PC-3 (cell line): Measurements from ENCODE around the gene ICAM2. TPM values are rescaled to one million over a fixed set of nuclear protein-coding genes. Genes with fewer than 3 reads are reported as not detected.

Experiments
- ATAC-seq: fragments of 200-7000 bp; cut with Tn5 transposase; 2 replicates; pipeline ENCODE4 v1.9.1; 2020; ENCODE audit warnings: mild to moderate bottlenecking, moderate library complexity
- BruUV-seq: library from RNA; stranded (reverse); fragments of 400-500 nt; replicated peaks from 2 replicates; lab custom pipeline; 2021; lab: Mats Ljungman, UMichigan
- CTCF ChIA-PET: fragments of 300-600 bp; sonication (Branson Sonifier 250); formaldehyde crosslinking; loops from one replicate; lab custom pipeline; 2022; ENCODE audit warnings: antibody characterized with exemption; lab: Charles Lee
- POLR2A ChIA-PET: fragments of 300-600 bp; sonication (Branson Sonifier 250); formaldehyde crosslinking; loops from one replicate; lab custom pipeline; 2022; ENCODE audit warnings: antibody characterized with exemption; ENCODE audit not compliant: unreplicated experiment; lab: Charles Lee
- DNase-seq: peaks from one replicate; pipeline ENCODE4 v3.0.0-alpha.2; 2015
- H2AFZ ChIP-seq: fragments of 300-600 bp; sonication (generic); 2 replicates; pipeline ENCODE4 v1.6.0; 2016; ENCODE audit warnings: antibody characterized with exemption, low read length
- H3F3A ChIP-seq: fragments of 300-600 bp; sonication (generic); one replicate; pipeline ENCODE4 v1.6.0; 2017; ENCODE audit warnings: antibody characterized with exemption, low read length, control low read depth, mild to moderate bottlenecking; ENCODE audit not compliant: unreplicated experiment
- H3K27ac ChIP-seq: fragments of 300-600 bp; sonication (generic); 2 replicates; pipeline ENCODE4 v1.5.1; 2016; ENCODE audit warnings: mild to moderate bottlenecking, low read length
- H3K27me3 ChIP-seq: fragments of 300-600 bp; sonication (generic); 2 replicates; pipeline ENCODE4 v1.6.1; 2016; ENCODE audit warnings: low read length, mixed read lengths
- H3K36me3 ChIP-seq: fragments of 300-600 bp; sonication (generic); 2 replicates; pipeline ENCODE4 v1.6.1; 2016; ENCODE audit warnings: low read depth, mixed run types, low read length, mixed read lengths
- H3K4me1 ChIP-seq: fragments of 300-600 bp; sonication (generic); 2 replicates; pipeline ENCODE4 v1.5.1; 2016; ENCODE audit warnings: low read length; ENCODE audit not compliant: insufficient read depth
- H3K4me2 ChIP-seq: fragments of 300-600 bp; sonication (generic); 2 replicates; pipeline ENCODE4 v1.6.0; 2016; ENCODE audit warnings: low read length
- H3K4me3 ChIP-seq: fragments of 300-600 bp; sonication (generic); 2 replicates; pipeline ENCODE4 v1.5.1; 2016; ENCODE audit warnings: mild to moderate bottlenecking, low read length, mixed read lengths
- H3K79me2 ChIP-seq: fragments of 300-600 bp; sonication (generic); 2 replicates; pipeline ENCODE4 v1.6.1; 2017; ENCODE audit warnings: low read length, mixed read lengths
- H3K9ac ChIP-seq: fragments of 300-600 bp; sonication (generic); 2 replicates; pipeline ENCODE4 v1.6.0; 2016; ENCODE audit warnings: mild to moderate bottlenecking, low read length
- H3K9me2 ChIP-seq: fragments of 300-600 bp; sonication (generic); replicated peaks from 2 replicates; pipeline ENCODE4 v1.6.1; 2016; ENCODE audit warnings: mixed run types, low read length, mixed read lengths
- H3K9me3 ChIP-seq: fragments of 300-600 bp; sonication (generic); 2 replicates; pipeline ENCODE4 v1.6.1; 2016; ENCODE audit warnings: low read length, mixed read lengths
- H4K20me1 ChIP-seq: fragments of 300-600 bp; sonication (generic); 2 replicates; pipeline ENCODE4 v1.6.1; 2016; ENCODE audit warnings: low read length, mixed read lengths
- CTCF ChIP-seq: fragments of 300-600 bp; sonication (generic); conservative IDR thresholded peaks from 2 replicates; pipeline ENCODE4 v1.5.1; 2017; ENCODE audit warnings: antibody characterized with exemption, low read depth, mild to moderate bottlenecking, low read length
- EZH2 ChIP-seq: fragments of 300-600 bp; sonication (generic); IDR thresholded peaks from one replicate; pipeline ENCODE4 v1.6.1; 2017; ENCODE audit warnings: antibody characterized with exemption, mild to moderate bottlenecking, low read length; ENCODE audit not compliant: unreplicated experiment
- EZH2phosphoT487 ChIP-seq: fragments of 300-600 bp; sonication (generic); IDR thresholded peaks from 2 replicates; pipeline ENCODE4 v1.6.1; 2018; ENCODE audit warnings: mild to moderate bottlenecking, antibody characterized with exemption, low read length, borderline replicate concordance
- intact Hi-C: fragments of 100-400 bp; cut with micrococcal nuclease; formaldehyde crosslinking; loops from 2 replicates; pipeline ENCODE4 v1.9.0; 2023
- total RNA-seq: library from RNA; depleted of rRNA; stranded (reverse); fragments of >200 nt; gene quantifications from 2 replicates; pipeline ENCODE4 v1.2.3, GENCODE V29; 2014

ICAM2 gene
- total RNA-seq, 1 experiment from 2014 or later: not detected

GRCh38 chr17:64061178-64061898 lies 40.9 kb upstream of the ICAM2 start:
- DNase-seq (peak; percentile 80), ATAC-seq (peak; percentile 58)
- no peaks in the 10 kb centered on the region for H3K9me3 ChIP-seq
- no peak overlapping the region for H2AFZ ChIP-seq
- ChIA-PET POLR2A (interaction anchor here (0.8 kb wide), 1 partner anchor 72 kb away, joined by 3 read pairs; no protein-coding TSS in a partner anchor), CTCF (interaction anchor here (2.0 kb wide), 1 partner anchor 72 kb away, joined by 12 read pairs; no protein-coding TSS in a partner anchor)
- H3K9me2 ChIP-seq: no peaks in the 10 kb centered on the region
- H3K36me3 ChIP-seq: 0 out of 2 replicates have a peak, but pooled peaks cover 5% of the 10 kb centered on the region
- intact Hi-C loops: loop anchor here (2.0 kb wide), 1 partner anchor 13 kb away; no protein-coding TSS in a partner anchor
- H3K27me3 ChIP-seq: no peaks in the 10 kb centered on the region
- H3K4me3 ChIP-seq: no peak overlapping the region
- no peak for TF ChIP-seq EZH2
- TF ChIP-seq CTCF: no peak
- TF ChIP-seq EZH2phosphoT487: no peak
- no peaks in the 10 kb centered on the region for H4K20me1 ChIP-seq
- no TSS peak for BruUV-seq
- peaks cover 43% of the 10 kb centered on the region for H3K4me1 ChIP-seq
- H3K79me2 ChIP-seq: no peaks in the 10 kb centered on the region
- peak overlapping the region; percentile 49 for H3K27ac ChIP-seq
- H3K4me2 ChIP-seq: peak overlapping the region; percentile 2; the same call in 1 of the 2 replicates
- no peak overlapping the region for H3K9ac ChIP-seq
- no peaks in the 10 kb centered on the region for H3F3A ChIP-seq

GRCh38 chr17:64060331-64060730 lies 39.9 kb upstream of the ICAM2 start:
- ChIA-PET POLR2A (interaction anchor here (0.6 kb wide), 1 partner anchor 73 kb away, joined by 6 read pairs; no protein-coding TSS in a partner anchor), CTCF (interaction anchor here (2.0 kb wide), 1 partner anchor 73 kb away, joined by 12 read pairs; no protein-coding TSS in a partner anchor)
- no peaks in the 10 kb centered on the region for H3K9me2 ChIP-seq
- no peaks in the 10 kb centered on the region for H3F3A ChIP-seq
- no peaks in the 10 kb centered on the region for H4K20me1 ChIP-seq
- no peak overlapping the region for H3K27ac ChIP-seq
- no peaks in the 10 kb centered on the region for H3K9me3 ChIP-seq
- TF ChIP-seq EZH2phosphoT487: no peak
- TF ChIP-seq CTCF: no peak
- TF ChIP-seq EZH2: no peak
- no peak overlapping the region for H3K4me3 ChIP-seq
- ATAC-seq (no peak), DNase-seq (no peak)
- H3K36me3 ChIP-seq: 0 out of 2 replicates have a peak, but pooled peaks cover 5% of the 10 kb centered on the region
- no TSS peak for BruUV-seq
- no peak overlapping the region for H3K4me2 ChIP-seq
- H3K27me3 ChIP-seq: no peaks in the 10 kb centered on the region
- H3K9ac ChIP-seq: no peak overlapping the region
- peaks cover 45% of the 10 kb centered on the region for H3K4me1 ChIP-seq
- H2AFZ ChIP-seq: no peak overlapping the region
- intact Hi-C loops: loop anchor here (2.0 kb wide), 1 partner anchor 14 kb away; no protein-coding TSS in a partner anchor
- H3K79me2 ChIP-seq: no peaks in the 10 kb centered on the region
